ENCODE measurements around the gene ARL3. TPM values are rescaled to one million over a fixed set of nuclear protein-coding genes. Genes with fewer than 3 reads are reported as not detected.

Gene ARL3
- total RNA-seq, 5 donors from 2014 or later (not counting 1 experiment from before 2014, with no cell fraction given), result 2.7 to 5.0 (median 3.5) TPM

DNA sequence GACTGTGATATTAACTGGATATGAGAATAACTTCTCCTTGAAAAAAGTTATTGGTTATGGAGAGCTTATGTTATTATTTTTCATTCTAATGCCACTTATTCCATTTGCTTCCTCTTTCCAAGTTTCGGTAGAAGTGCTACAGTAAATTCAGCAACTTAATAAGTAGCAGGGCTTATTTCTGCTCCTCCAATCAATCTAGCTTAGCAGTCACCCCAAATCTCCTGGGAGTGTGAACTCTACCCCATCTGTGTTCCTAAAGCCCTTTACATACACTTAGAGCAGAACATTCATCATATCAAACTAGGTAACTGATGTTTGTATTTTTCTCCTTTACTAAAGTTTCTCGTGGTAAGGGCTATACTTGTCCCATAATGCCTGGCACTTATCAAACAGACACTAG is 8.7 kb downstream of the ARL3 start:
- Mint-ChIP-seq H3K4me1 (peaks cover 7 to 15% (median 10%) of the 10 kb centered on the region in 3 donors), H3K27ac (no peak overlapping the region), H3K9me3 (no peaks in the 10 kb centered on the region), H3K4me3 (no peak overlapping the region), H3K27me3 (no peaks in the 10 kb centered on the region), H3K36me3 (peaks cover 8% of the 10 kb centered on the region)
- Histone ChIP-seq H3K4me1 (ENCODE audit: control insufficient read depth in 1 of 2, extremely low read depth in 1 of 2, insufficient read depth in 2 of 2, low read length in 2 of 2) (peaks cover 0 to 2% of the 10 kb centered on the region in 2 experiments), H3K27me3 (replicated peaks in 1 of 2; ENCODE audit: control insufficient read depth in 2 of 2, extremely low read depth in 1 of 2, insufficient read depth in 2 of 2, low read length in 1 of 2) (no peaks in the 10 kb centered on the region), H3K36me3 (ENCODE audit: control insufficient read depth in 2 of 2, extremely low read depth in 1 of 2, insufficient read depth in 1 of 2, low read length in 1 of 2) (no peaks in the 10 kb centered on the region), H3K27ac (ENCODE audit: low read length) (no peak overlapping the region), H3K4me3 (ENCODE audit: control insufficient read depth in 1 of 2, extremely low read depth in 1 of 2, low read length in 1 of 2) (no peak overlapping the region), H3K9me3 (no peaks in the 10 kb centered on the region)
- ChIA-PET POLR2A (interaction anchor here in 1 of 2 donors (0.7 kb wide), 1 partner anchor 227 kb away, joined by 8 read pairs; no protein-coding TSS in a partner anchor), CTCF (no interaction called here)
- 100% methylated on average over 1 of the region's 2 CpGs for WGBS (ENCODE audit: insufficient coverage)
- no peak for DNase-seq
- no peak for ATAC-seq (replicated peaks in 1 of 4)

DNA sequence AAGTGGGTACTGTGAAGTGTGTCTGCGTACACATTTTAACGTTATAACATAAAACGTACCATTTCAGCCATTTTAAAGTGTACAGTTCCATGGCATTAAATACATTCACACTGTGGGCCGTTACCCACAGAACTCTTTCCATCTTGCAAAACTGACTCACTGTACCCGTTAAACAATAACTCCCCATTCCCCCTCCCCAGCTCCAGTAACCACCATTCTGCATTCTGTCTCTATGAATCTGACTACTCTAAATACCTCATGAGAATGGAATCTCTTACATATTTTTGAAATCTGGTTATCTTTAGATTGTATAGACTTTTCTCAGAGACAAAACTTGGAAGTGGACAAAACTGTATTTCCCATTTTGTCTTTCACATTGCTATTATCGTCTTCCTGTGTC is 9.3 kb downstream of the ARL3 start:
- Histone ChIP-seq H3K9me3 (no peaks in the 10 kb centered on the region), H3K36me3 (ENCODE audit: control insufficient read depth in 2 of 2, extremely low read depth in 1 of 2, insufficient read depth in 1 of 2, low read length in 1 of 2) (no peaks in the 10 kb centered on the region), H3K4me1 (ENCODE audit: control insufficient read depth in 1 of 2, extremely low read depth in 1 of 2, insufficient read depth in 2 of 2, low read length in 2 of 2) (peaks cover 0 to 2% of the 10 kb centered on the region in 2 experiments), H3K4me3 (ENCODE audit: control insufficient read depth in 1 of 2, extremely low read depth in 1 of 2, low read length in 1 of 2) (no peak overlapping the region), H3K27me3 (replicated peaks in 1 of 2; ENCODE audit: control insufficient read depth in 2 of 2, extremely low read depth in 1 of 2, insufficient read depth in 2 of 2, low read length in 1 of 2) (no peaks in the 10 kb centered on the region), H3K27ac (ENCODE audit: low read length) (no peak overlapping the region)
- no peaks in the 10 kb centered on the region for H3K27me3 Mint-ChIP-seq
- no peak overlapping the region for H3K4me3 Mint-ChIP-seq
- ChIA-PET POLR2A (interaction anchor here in 1 of 2 donors (0.7 kb wide), 1 partner anchor 226 kb away, joined by 8 read pairs; no protein-coding TSS in a partner anchor), CTCF (no interaction called here)
- H3K4me1 Mint-ChIP-seq, result peaks cover 1 to 12% (median 10%) of the 10 kb centered on the region in 3 donors
- DNase-seq (no peak), ATAC-seq (replicated peaks in 1 of 4) (no peak)
- 70% methylated on average over 4 of the region's 6 CpGs for WGBS (ENCODE audit: insufficient coverage)
- peaks cover 9% of the 10 kb centered on the region for H3K36me3 Mint-ChIP-seq
- H3K27ac Mint-ChIP-seq, result no peak overlapping the region
- H3K9me3 Mint-ChIP-seq, result no peaks in the 10 kb centered on the region

GRCh38 chr10:102702742-102703141 is 11.5 kb downstream of the ARL3 start:
- POLR2A ChIA-PET, result interaction anchor here (0.6 to 0.7 kb wide), 2 partner anchors 459 to 512 kb away, joined by 4 to 10 read pairs; no protein-coding TSS in a partner anchor
- ATAC-seq (replicated peaks in 1 of 4), result no peak
- Mint-ChIP-seq H3K4me1 (peaks cover 0 to 10% (median 10%) of the 10 kb centered on the region in 3 donors), H3K9me3 (no peaks in the 10 kb centered on the region), H3K4me3 (no peak overlapping the region), H3K36me3 (peaks cover 28% of the 10 kb centered on the region), H3K27ac (no peak overlapping the region), H3K27me3 (no peaks in the 10 kb centered on the region)
- WGBS (ENCODE audit: insufficient coverage), result 72% methylated on average over 2 of the region's 2 CpGs
- DNase-seq, result no peak
- no peak overlapping the region for H3K4me3 ChIP-seq (ENCODE audit: control insufficient read depth in 1 of 2, extremely low read depth in 1 of 2, low read length in 1 of 2)
- no peaks in the 10 kb centered on the region for H3K27me3 ChIP-seq (replicated peaks in 1 of 2; ENCODE audit: control insufficient read depth in 2 of 2, extremely low read depth in 1 of 2, insufficient read depth in 2 of 2, low read length in 1 of 2)
- CTCF ChIA-PET, result interaction anchor here in 1 of 2 donors (0.7 kb wide), 2 partner anchors 17 to 350 kb away, joined by 5 to 6 read pairs; no protein-coding TSS in a partner anchor
- H3K27ac ChIP-seq (ENCODE audit: low read length), result no peak overlapping the region
- H3K4me1 ChIP-seq (ENCODE audit: control insufficient read depth in 1 of 2, extremely low read depth in 1 of 2, insufficient read depth in 2 of 2, low read length in 2 of 2), result peaks cover 0 to 2% of the 10 kb centered on the region in 2 experiments
- peaks cover 0 to 14% of the 10 kb centered on the region in 2 donors for H3K36me3 ChIP-seq (ENCODE audit: control insufficient read depth in 2 of 2, extremely low read depth in 1 of 2, insufficient read depth in 1 of 2, low read length in 1 of 2)
- H3K9me3 ChIP-seq, result no peaks in the 10 kb centered on the region

DNA sequence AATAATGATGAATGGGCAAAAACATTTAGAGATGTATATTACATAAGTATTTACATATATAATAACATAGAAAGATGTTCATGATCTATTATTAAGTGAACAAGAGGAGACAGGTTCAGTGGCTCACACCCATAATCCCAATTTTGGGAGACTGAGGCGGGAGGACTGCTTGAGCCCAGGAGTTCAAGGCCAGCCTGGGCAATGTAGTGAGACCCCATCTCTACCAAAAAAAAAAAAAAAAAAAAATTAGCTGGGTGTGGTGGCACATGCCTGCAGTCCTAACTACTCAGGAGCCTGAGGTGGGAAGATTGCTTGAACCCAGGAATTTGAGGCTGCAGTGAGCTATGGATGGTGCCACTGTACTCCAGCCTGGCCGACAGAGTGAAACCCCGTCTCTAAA is 12.4 kb downstream of the ARL3 start:
- Mint-ChIP-seq H3K36me3 (peaks cover 34% of the 10 kb centered on the region), H3K4me1 (peaks cover 0 to 7% (median 6%) of the 10 kb centered on the region in 3 donors), H3K9me3 (no peaks in the 10 kb centered on the region), H3K27me3 (no peaks in the 10 kb centered on the region), H3K27ac (no peak overlapping the region), H3K4me3 (no peak overlapping the region)
- ATAC-seq (replicated peaks in 1 of 4) (no peak), DNase-seq (no peak)
- ChIA-PET POLR2A (interaction anchor here in 1 of 2 donors (0.6 kb wide), 1 partner anchor 10 kb away, joined by 3 read pairs; no protein-coding TSS in a partner anchor), CTCF (no interaction called here)
- H3K27ac ChIP-seq (ENCODE audit: low read length), result no peak overlapping the region
- H3K4me3 ChIP-seq (ENCODE audit: control insufficient read depth in 1 of 2, extremely low read depth in 1 of 2, low read length in 1 of 2), result no peak overlapping the region
- peaks cover 0 to 2% of the 10 kb centered on the region in 2 experiments for H3K4me1 ChIP-seq (ENCODE audit: control insufficient read depth in 1 of 2, extremely low read depth in 1 of 2, insufficient read depth in 2 of 2, low read length in 2 of 2)
- no CpG with 5 or more reads among the region's 3 CpGs for WGBS (ENCODE audit: insufficient coverage)
- no peaks in the 10 kb centered on the region for H3K27me3 ChIP-seq (replicated peaks in 1 of 2; ENCODE audit: control insufficient read depth in 2 of 2, extremely low read depth in 1 of 2, insufficient read depth in 2 of 2, low read length in 1 of 2)
- peaks cover 0 to 19% of the 10 kb centered on the region in 2 donors for H3K36me3 ChIP-seq (ENCODE audit: control insufficient read depth in 2 of 2, extremely low read depth in 1 of 2, insufficient read depth in 1 of 2, low read length in 1 of 2)
- no peaks in the 10 kb centered on the region for H3K9me3 ChIP-seq

GRCh38 chr10:102701272-102701671 is 12.9 kb downstream of the ARL3 start:
- H3K9me3 Mint-ChIP-seq, result no peaks in the 10 kb centered on the region
- Histone ChIP-seq H3K4me1 (ENCODE audit: control insufficient read depth in 1 of 2, extremely low read depth in 1 of 2, insufficient read depth in 2 of 2, low read length in 2 of 2) (no peaks in the 10 kb centered on the region), H3K27ac (ENCODE audit: low read length) (no peak overlapping the region), H3K4me3 (ENCODE audit: control insufficient read depth in 1 of 2, extremely low read depth in 1 of 2, low read length in 1 of 2) (no peak overlapping the region), H3K36me3 (ENCODE audit: control insufficient read depth in 2 of 2, extremely low read depth in 1 of 2, insufficient read depth in 1 of 2, low read length in 1 of 2) (peaks cover 0 to 24% of the 10 kb centered on the region in 2 donors), H3K9me3 (no peaks in the 10 kb centered on the region), H3K27me3 (replicated peaks in 1 of 2; ENCODE audit: control insufficient read depth in 2 of 2, extremely low read depth in 1 of 2, insufficient read depth in 2 of 2, low read length in 1 of 2) (no peaks in the 10 kb centered on the region)
- peaks cover 0 to 5% (median 4%) of the 10 kb centered on the region in 3 donors for H3K4me1 Mint-ChIP-seq
- ChIA-PET POLR2A (no interaction called here), CTCF (no interaction called here)
- no peak overlapping the region for H3K27ac Mint-ChIP-seq
- ATAC-seq (replicated peaks in 1 of 4) (no peak), DNase-seq (no peak)
- H3K36me3 Mint-ChIP-seq, result peaks cover 38% of the 10 kb centered on the region
- WGBS (ENCODE audit: insufficient coverage), result no CpG with 5 or more reads among the region's 3 CpGs
- no peak overlapping the region for H3K4me3 Mint-ChIP-seq
- H3K27me3 Mint-ChIP-seq, result no peaks in the 10 kb centered on the region

GRCh38 chr10:102698894-102699293 is 15.3 kb downstream of the ARL3 start:
- ATAC-seq (replicated peaks in 1 of 4) (no peak), DNase-seq (no peak)
- Histone ChIP-seq H3K4me3 (ENCODE audit: control insufficient read depth in 1 of 2, extremely low read depth in 1 of 2, low read length in 1 of 2) (no peak overlapping the region), H3K9me3 (no peaks in the 10 kb centered on the region), H3K27ac (ENCODE audit: low read length) (no peak overlapping the region), H3K36me3 (ENCODE audit: control insufficient read depth in 2 of 2, extremely low read depth in 1 of 2, insufficient read depth in 1 of 2, low read length in 1 of 2) (peaks cover 0 to 24% of the 10 kb centered on the region in 2 donors), H3K27me3 (replicated peaks in 1 of 2; ENCODE audit: control insufficient read depth in 2 of 2, extremely low read depth in 1 of 2, insufficient read depth in 2 of 2, low read length in 1 of 2) (no peaks in the 10 kb centered on the region), H3K4me1 (ENCODE audit: control insufficient read depth in 1 of 2, extremely low read depth in 1 of 2, insufficient read depth in 2 of 2, low read length in 2 of 2) (no peaks in the 10 kb centered on the region)
- no peaks in the 10 kb centered on the region for H3K9me3 Mint-ChIP-seq
- no CpG with 5 or more reads among the region's 2 CpGs for WGBS (ENCODE audit: insufficient coverage)
- H3K27ac Mint-ChIP-seq, result no peak overlapping the region
- H3K4me1 Mint-ChIP-seq, result no peaks in the 10 kb centered on the region
- peaks cover 39% of the 10 kb centered on the region for H3K36me3 Mint-ChIP-seq
- H3K4me3 Mint-ChIP-seq, result no peak overlapping the region
- ChIA-PET CTCF (interaction anchor here (0.6 to 1.3 kb wide), 2 partner anchors 12 to 21 kb away, joined by 3 to 4 read pairs; no protein-coding TSS in a partner anchor), POLR2A (interaction anchor here in 1 of 2 donors (1.0 kb wide), 1 partner anchor 15 kb away, joined by 4 read pairs; the partner anchor contains the start of gene ARL3)
- H3K27me3 Mint-ChIP-seq, result no peaks in the 10 kb centered on the region
